IPS-15b (cell line): ENCODE data around the gene GGTLC2.
"Not testable (repeated sequence)": the region's sequence is repeated elsewhere in the genome, so short reads cannot be mapped to it uniquely, and the experiment has no call there.

ENCODE experiments used
- H3K27me3 ChIP-seq: one replicate; pipeline ENCODE4 v1.6.1; 2013; ENCODE audit warnings: low read length; ENCODE audit not compliant: control insufficient read depth, insufficient read depth
- H3K36me3 ChIP-seq: one replicate; pipeline ENCODE4 v1.6.1; 2013; ENCODE audit warnings: low read length; ENCODE audit not compliant: control insufficient read depth, insufficient read depth
- H3K4me1 ChIP-seq: one replicate; pipeline ENCODE4 v1.6.1; 2013; ENCODE audit warnings: mild to moderate bottlenecking, low read length; ENCODE audit not compliant: control insufficient read depth, insufficient read depth
- H3K4me3 ChIP-seq: one replicate; pipeline ENCODE4 v1.5.1; 2013; ENCODE audit warnings: low read depth, low read length
- H3K9ac ChIP-seq: one replicate; pipeline ENCODE4 v1.6.1; 2013; ENCODE audit warnings: low read depth, mild to moderate bottlenecking, low read length
- H3K9me3 ChIP-seq: one replicate; pipeline ENCODE4 v1.6.1; 2013; ENCODE audit warnings: mild to moderate bottlenecking, low read length; ENCODE audit not compliant: control insufficient read depth, insufficient read depth

GGTLC2 gene

GRCh38 chr22:22614065-22614464, 30.3 kb upstream of the GGTLC2 start:
- Histone ChIP-seq H3K9ac (no peak overlapping the region), H3K36me3 (no peaks in the 10 kb centered on the region), H3K27me3 (peaks cover 85% of the 10 kb centered on the region), H3K4me3 (no peak overlapping the region), H3K9me3 (no peaks in the 10 kb centered on the region), H3K4me1 (no peaks in the 10 kb centered on the region)

- Histone ChIP-seq H3K4me3 (no peak overlapping the region), H3K9ac (no peak overlapping the region)
Measured at GRCh38 chr22:22616636-22617035, 27.8 kb upstream of the GGTLC2 start.

DNA sequence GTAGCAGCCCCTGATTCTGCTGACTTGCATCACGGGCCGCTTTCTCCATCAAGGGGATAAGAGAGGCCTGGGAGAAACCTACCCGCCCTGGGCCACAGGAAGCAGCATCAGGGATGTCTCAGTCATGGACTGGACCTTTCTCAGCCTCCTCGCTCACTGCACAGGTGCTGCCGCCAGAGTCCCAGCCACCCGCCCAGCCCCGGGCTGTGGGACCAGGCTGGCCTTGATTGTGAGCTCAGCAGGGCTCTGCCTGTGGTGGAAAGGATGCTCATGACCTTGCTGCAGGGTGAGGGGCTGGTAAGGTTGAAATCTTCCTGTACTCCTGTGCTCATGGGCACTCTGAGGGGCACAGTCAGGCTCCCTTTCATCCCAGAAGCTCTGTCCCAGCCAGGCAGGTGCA, 26.0 kb upstream of the GGTLC2 start:
- H3K9ac ChIP-seq: no peak overlapping the region
- H3K4me1 ChIP-seq: no peaks in the 10 kb centered on the region
- H3K27me3 ChIP-seq: peaks cover 59% of the 10 kb centered on the region
- H3K4me3 ChIP-seq: no peak overlapping the region
- H3K9me3 ChIP-seq: no peaks in the 10 kb centered on the region
- H3K36me3 ChIP-seq: no peaks in the 10 kb centered on the region

More at GRCh38 chr22:22616636-22617035, 27.8 kb upstream of the GGTLC2 start:
- peaks cover 76% of the 10 kb centered on the region for H3K27me3 ChIP-seq
- no peaks in the 10 kb centered on the region for H3K36me3 ChIP-seq
- no peaks in the 10 kb centered on the region for H3K9me3 ChIP-seq
- no peaks in the 10 kb centered on the region for H3K4me1 ChIP-seq

DNA sequence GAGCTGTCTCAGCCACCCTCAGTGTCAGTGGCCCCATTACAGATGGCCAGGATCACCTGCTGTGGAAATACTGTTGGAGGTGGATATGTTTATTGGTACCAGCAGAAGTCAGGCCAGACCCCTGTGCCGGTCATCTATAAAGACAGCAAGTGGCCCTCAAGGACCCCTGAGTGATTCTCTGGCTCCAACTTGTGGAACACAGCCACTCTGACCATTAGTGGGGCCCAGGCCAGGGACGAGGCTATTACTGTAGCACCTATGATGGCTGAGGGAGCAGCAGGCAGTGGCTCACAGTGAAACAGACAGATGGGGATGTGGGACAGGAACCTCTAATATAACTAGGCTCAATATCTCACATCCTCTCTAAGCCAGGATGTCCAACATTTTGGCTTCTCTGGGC, 25.5 kb upstream of the GGTLC2 start:
- Histone ChIP-seq H3K36me3 (no peaks in the 10 kb centered on the region), H3K27me3 (peaks cover 56% of the 10 kb centered on the region)

GRCh38 chr22:22619765-22620414, 24.5 kb upstream of the GGTLC2 start:
- H3K36me3 ChIP-seq: no peaks in the 10 kb centered on the region
- H3K27me3 ChIP-seq: peaks cover 46% of the 10 kb centered on the region
- H3K9me3 ChIP-seq: no peaks in the 10 kb centered on the region
- H3K4me1 ChIP-seq: no peaks in the 10 kb centered on the region
- no peak overlapping the region for H3K9ac ChIP-seq
- H3K4me3 ChIP-seq: no peak overlapping the region

More for the DNA sequence above, 25.5 kb upstream of the GGTLC2 start:
- no peaks in the 10 kb centered on the region for H3K4me1 ChIP-seq
- H3K4me3 ChIP-seq: no peak overlapping the region
- H3K9me3 ChIP-seq: no peaks in the 10 kb centered on the region
- H3K9ac ChIP-seq: no peak overlapping the region

DNA sequence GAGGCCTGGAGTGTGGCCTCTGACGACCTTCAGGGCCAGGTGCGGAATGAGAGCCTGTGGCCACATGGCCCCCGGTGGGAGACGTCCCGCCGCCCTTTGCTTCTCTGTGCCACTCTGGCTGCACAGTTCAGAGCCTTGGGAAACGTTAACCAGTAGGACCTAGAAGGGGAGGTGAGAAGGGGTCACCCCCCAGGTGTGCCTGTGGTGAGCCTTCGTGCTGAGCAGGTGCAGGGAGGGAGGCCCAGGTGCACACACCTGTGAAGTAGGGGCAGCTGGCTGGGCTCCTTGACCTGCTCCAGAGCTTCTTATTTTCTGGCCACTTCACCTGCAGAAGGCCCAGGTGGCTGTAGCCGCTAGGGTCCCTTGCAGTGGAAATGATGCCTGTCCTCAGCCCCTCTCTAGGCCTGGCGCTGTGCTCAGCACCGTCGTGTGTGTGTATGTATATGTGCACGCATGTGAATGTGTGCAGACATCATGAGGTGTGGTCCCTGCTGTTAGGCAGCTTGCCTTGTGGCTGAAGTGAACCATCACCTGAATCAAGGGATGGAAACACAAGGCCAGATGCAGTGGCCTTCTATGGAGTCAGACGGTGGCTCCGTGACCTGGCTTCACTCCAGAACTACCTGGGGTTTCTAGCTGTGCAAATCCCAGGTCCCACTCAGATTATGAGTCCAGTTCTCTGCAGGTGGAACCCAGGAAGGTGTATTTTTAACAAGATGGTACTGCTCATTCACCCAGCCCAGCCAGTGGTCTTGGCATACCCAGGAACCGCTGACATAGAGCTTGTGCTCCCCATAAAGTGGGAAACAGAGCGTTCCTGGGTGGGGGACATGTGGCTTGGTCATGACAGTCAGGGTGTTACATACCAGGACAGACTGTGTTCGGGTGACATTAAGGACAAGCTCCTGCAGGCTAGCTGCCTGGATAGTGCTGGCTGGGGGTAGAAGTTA, 15.6 kb upstream of the GGTLC2 start:
- H3K9ac ChIP-seq, H3K4me1 ChIP-seq, H3K27me3 ChIP-seq, H3K4me3 ChIP-seq, H3K36me3 ChIP-seq, H3K9me3 ChIP-seq: not testable (repeated sequence)

GRCh38 chr22:22631223-22631652, 13.2 kb upstream of the GGTLC2 start:
- not testable (repeated sequence) for H3K4me1 ChIP-seq, H3K9ac ChIP-seq, H3K27me3 ChIP-seq, H3K36me3 ChIP-seq, H3K9me3 ChIP-seq, H3K4me3 ChIP-seq

DNA sequence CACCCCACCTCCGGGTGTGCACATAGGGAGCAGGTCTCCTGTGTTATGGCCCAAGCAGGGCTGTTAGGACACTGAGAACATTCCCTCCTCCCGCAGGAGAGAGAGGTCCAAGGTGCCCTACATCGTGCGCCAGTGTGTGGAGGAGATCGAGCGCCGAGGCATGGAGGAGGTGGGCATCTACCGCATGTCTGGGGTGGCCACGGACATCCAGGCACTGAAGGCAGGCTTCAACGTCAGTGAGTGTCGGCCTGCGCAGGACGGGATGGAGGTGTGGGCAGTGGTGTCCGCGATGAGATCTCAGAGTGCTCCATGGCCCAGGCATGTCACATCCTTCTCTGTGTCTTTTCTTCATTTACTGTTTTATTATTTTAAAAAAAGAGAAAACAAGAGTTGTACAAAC, 12.2 kb upstream of the GGTLC2 start:
- H3K9me3 ChIP-seq, H3K36me3 ChIP-seq, H3K4me1 ChIP-seq, H3K9ac ChIP-seq, H3K4me3 ChIP-seq, H3K27me3 ChIP-seq: not testable (repeated sequence)

- not testable (repeated sequence) for H3K27me3 ChIP-seq, H3K9me3 ChIP-seq
Measured at GRCh38 chr22:22633533-22633932, 10.9 kb upstream of the GGTLC2 start.

GRCh38 chr22:22636260-22636659, 8.2 kb upstream of the GGTLC2 start:
- not testable (repeated sequence) for H3K4me3 ChIP-seq, H3K9ac ChIP-seq, H3K27me3 ChIP-seq, H3K36me3 ChIP-seq, H3K4me1 ChIP-seq, H3K9me3 ChIP-seq

More at GRCh38 chr22:22633533-22633932, 10.9 kb upstream of the GGTLC2 start:
- not testable (repeated sequence) for H3K36me3 ChIP-seq, H3K4me3 ChIP-seq, H3K4me1 ChIP-seq, H3K9ac ChIP-seq

DNA sequence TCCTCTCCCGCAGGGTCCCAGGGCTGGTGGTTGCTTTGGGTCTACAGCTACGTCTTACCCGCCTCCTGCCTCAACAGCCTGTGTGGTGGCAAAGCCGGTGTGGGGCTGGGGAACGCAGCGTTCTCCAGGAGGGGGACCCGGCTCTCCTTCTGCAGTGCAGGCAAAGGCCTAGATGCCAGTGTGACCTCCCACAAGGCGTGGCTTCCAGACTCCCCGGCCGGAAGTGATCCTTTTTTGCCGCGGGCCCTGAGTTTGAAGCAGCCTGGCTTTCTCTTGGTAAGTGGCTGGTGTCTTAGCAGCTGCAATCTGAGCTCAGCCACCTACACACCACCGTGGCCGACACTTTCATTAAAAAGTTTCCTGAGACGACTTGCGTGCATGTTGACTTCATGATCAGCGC, 6.1 kb upstream of the GGTLC2 start:
- not testable (repeated sequence) for H3K9me3 ChIP-seq, H3K9ac ChIP-seq, H3K4me1 ChIP-seq, H3K27me3 ChIP-seq, H3K36me3 ChIP-seq, H3K4me3 ChIP-seq

DNA sequence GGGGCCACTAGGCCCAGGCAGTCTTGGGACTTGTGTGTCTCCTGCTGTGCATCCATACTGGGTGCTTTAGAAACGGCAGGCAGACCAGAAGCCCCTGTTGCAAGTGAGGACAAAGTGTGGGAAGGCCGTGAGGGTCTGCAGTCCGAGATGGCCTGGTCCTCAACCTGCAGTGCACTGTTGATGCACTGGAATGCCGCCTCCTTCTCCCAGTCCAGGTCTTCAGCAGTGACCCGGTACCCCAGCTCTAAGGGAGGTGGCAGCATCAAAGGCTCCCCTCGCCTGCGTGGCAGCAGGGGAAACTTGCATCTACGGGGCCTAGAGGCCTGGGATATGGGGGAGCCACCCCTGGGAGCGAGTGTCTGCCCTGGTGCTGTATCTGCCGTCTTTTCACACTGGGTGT, 2.2 kb upstream of the GGTLC2 start:
- H3K27me3 ChIP-seq, H3K36me3 ChIP-seq, H3K9me3 ChIP-seq, H3K9ac ChIP-seq, H3K4me1 ChIP-seq, H3K4me3 ChIP-seq: not testable (repeated sequence)
